GM12878 (cell line): ENCODE data around the gene NLRP5. TPM values are rescaled to one million over a fixed set of nuclear protein-coding genes. Genes with fewer than 3 reads are reported as not detected.
"Not testable (repeated sequence)": the region's sequence is repeated elsewhere in the genome, so short reads cannot be mapped to it uniquely, and the experiment has no call there.

Experiments
- ATAC-seq: fragments of 200-7000 bp; cut with Tn5 transposase; 3 replicates; pipeline ENCODE4 v1.9.1; 2020; ENCODE audit warnings: mild to moderate bottlenecking, moderate library complexity
- BruUV-seq: library from RNA; stranded (reverse); fragments of 400-500 nt; replicated peaks from 2 replicates; lab custom pipeline; 2021; lab: Mats Ljungman, UMichigan
- CTCF ChIA-PET: fragments of 300-600 bp; sonication (Branson Sonifier 250); formaldehyde crosslinking; extraction: SDS; loops from one replicate; lab custom pipeline; 2021; ENCODE audit warnings: inconsistent platforms; lab: Yijun Ruan, JAX
- POLR2A ChIA-PET: fragments of 350-600 bp; formaldehyde crosslinking; extraction: SDS; loops from one replicate; lab custom pipeline; 2021; ENCODE audit warnings: inconsistent platforms; lab: Charles Lee
- RAD21 ChIA-PET: fragments of 300-600 bp; sonication (Branson Sonifier 250); formaldehyde crosslinking; loops from one replicate; lab custom pipeline; 2023; ENCODE audit warnings: antibody characterized with exemption; ENCODE audit not compliant: unreplicated experiment; lab: Charles Lee
- SMC1A ChIA-PET: fragments of 300-600 bp; sonication (Branson Sonifier 250); formaldehyde crosslinking; loops from one replicate; lab custom pipeline; 2023; ENCODE audit not compliant: unreplicated experiment, uncharacterized antibody; lab: Charles Lee
- DNase-seq: peaks from one replicate; pipeline ENCODE4 v3.0.0-alpha.2; 2011; ENCODE audit warnings: low read depth, low spot score
- FAIRE-seq: peaks from 3 replicates; lab custom pipeline; 2011; peaks lifted over from hg19 to GRCh38; lab: Jason Lieb, UNC
- H2AFZ ChIP-seq: 2 replicates; pipeline ENCODE4 v1.6.0; 2011; ENCODE audit warnings: low read depth, low read length, control low read depth; ENCODE audit not compliant: control insufficient read depth
- H3K27ac ChIP-seq: 2 replicates; pipeline ENCODE4 v1.5.1; 2011; ENCODE audit warnings: control low read depth; ENCODE audit not compliant: control insufficient read depth, insufficient read depth
- H3K27me3 ChIP-seq, 2 experiments: replicated peaks in 1 of 2; 2 replicates each; pipeline versions ENCODE4 v1.6.0 to v1.6.1; 2011; ENCODE audit warnings: low read length in 1 of 2; ENCODE audit not compliant: control insufficient read depth in 2 of 2, insufficient read depth in 2 of 2
- H3K36me3 ChIP-seq, 2 experiments: 2 replicates each; pipeline ENCODE4 v1.5.1; 2011; ENCODE audit warnings: low read length in 1 of 2; ENCODE audit not compliant: control insufficient read depth in 2 of 2, insufficient read depth in 2 of 2
- H3K4me1 ChIP-seq: 2 replicates; pipeline ENCODE4 v1.6.1; 2011; ENCODE audit warnings: mild to moderate bottlenecking, low read length, moderate library complexity, mixed read lengths; ENCODE audit not compliant: control insufficient read depth, insufficient read depth
- H3K4me2 ChIP-seq: 2 replicates; pipeline ENCODE4 v1.6.0; 2011; ENCODE audit warnings: control low read depth; ENCODE audit not compliant: control insufficient read depth, insufficient read depth
- H3K4me3 ChIP-seq: fragments of 200-600 bp; sonication (generic); 2 replicates; pipeline ENCODE4 v1.5.1; 2016
- H3K79me2 ChIP-seq: 2 replicates; pipeline ENCODE4 v1.6.0; 2011; ENCODE audit warnings: low read length; ENCODE audit not compliant: control insufficient read depth, insufficient read depth
- H3K9ac ChIP-seq: 2 replicates; pipeline ENCODE4 v1.8.0; 2011; ENCODE audit warnings: low read length, control low read depth, mixed read lengths; ENCODE audit not compliant: control insufficient read depth, insufficient read depth
- H3K9me3 ChIP-seq: replicated peaks from 3 replicates; pipeline ENCODE4 v1.5.1; 2011; ENCODE audit warnings: mild to moderate bottlenecking, low read length; ENCODE audit not compliant: control insufficient read depth, insufficient read depth
- H4K20me1 ChIP-seq: 2 replicates; pipeline ENCODE4 v1.6.0; 2011; ENCODE audit not compliant: control insufficient read depth, insufficient read depth
- CEBPB ChIP-seq, 2 experiments: fragments of 150-350 bp in 1 of 2; IDR thresholded peaks; 2 replicates each; pipeline ENCODE4 v1.6.1; 2012 to 2014; ENCODE audit warnings: low read depth in 2 of 2, low read length in 2 of 2, borderline replicate concordance in 1 of 2, inconsistent platforms in 1 of 2
- EGR1 ChIP-seq, 2 experiments: IDR thresholded peaks; 1 replicate in 1 of 2; 2 replicates in 1 of 2; pipeline ENCODE4 v1.6.1; 2011 to 2012; ENCODE audit warnings: low read depth in 2 of 2, low read length in 2 of 2, borderline replicate concordance in 1 of 2, mild to moderate bottlenecking in 1 of 2, moderate library complexity in 1 of 2
- JUND ChIP-seq: IDR thresholded peaks from 2 replicates; pipeline ENCODE4 v1.6.1; 2012; ENCODE audit warnings: low read depth, mild to moderate bottlenecking, low read length, improper control_type of control experiment, moderate library complexity
- MEF2A ChIP-seq: IDR thresholded peaks from 2 replicates; pipeline ENCODE4 v1.6.1; 2011; ENCODE audit warnings: low read depth, mild to moderate bottlenecking, low read length, moderate library complexity; ENCODE audit not compliant: insufficient read depth
- MYB ChIP-seq: fragments of 150-350 bp; IDR thresholded peaks from 2 replicates; pipeline ENCODE4 v1.6.1; 2014; ENCODE audit warnings: mild to moderate bottlenecking, low read depth, low read length, borderline replicate concordance
- NR2C1 ChIP-seq: fragments of 450-650 bp; IDR thresholded peaks from 2 replicates; pipeline ENCODE4 v1.6.1; 2017; ENCODE audit warnings: antibody characterized with exemption, mild to moderate bottlenecking, moderate library complexity
- NR2C2 ChIP-seq: IDR thresholded peaks from 2 replicates; pipeline ENCODE4 v1.6.1; 2011; ENCODE audit warnings: borderline replicate concordance, low read depth; ENCODE audit not compliant: control insufficient read depth, insufficient read length
- POLR2A ChIP-seq: IDR thresholded peaks from 2 replicates; pipeline ENCODE4 v1.6.1; 2011; ENCODE audit warnings: low read depth, mild to moderate bottlenecking, low read length
- TAF1 ChIP-seq: IDR thresholded peaks from 2 replicates; pipeline ENCODE4 v1.6.1; 2011; ENCODE audit warnings: mild to moderate bottlenecking, low read depth, low read length, borderline replicate concordance
- ZNF384 ChIP-seq: IDR thresholded peaks from 2 replicates; pipeline ENCODE4 v1.6.1; 2012; ENCODE audit warnings: low read depth, mild to moderate bottlenecking, low read length, improper control_type of control experiment, borderline replicate concordance
- ZSCAN29 ChIP-seq: fragments of 450-650 bp; IDR thresholded peaks from 2 replicates; pipeline ENCODE4 v1.6.1; 2017; ENCODE audit warnings: mild to moderate bottlenecking, moderate library complexity
- WGBS: methylation state at CpG from one replicate; pipeline ENCODE4 v1.1.6; 2016; ENCODE audit warnings: low lambda C conversion rate; ENCODE audit not compliant: insufficient replicate concordance, insufficient coverage; ENCODE audit errors: missing lambda C conversion rate; 5-methylcytosine and 5-hydroxymethylcytosine counted together
- in situ Hi-C: fragments of 300-500 bp; cut with MboI; formaldehyde crosslinking; loops from 9 replicates; pipeline ENCODE4 v1.14.3; 2018; ENCODE audit warnings: mixed read lengths
- intact Hi-C: fragments of 100-400 bp; cut with micrococcal nuclease; formaldehyde crosslinking; loops from one replicate; pipeline ENCODE4 v1.14.2; 2022; ENCODE audit not compliant: unreplicated experiment
- polyA plus RNA-seq, 11 experiments: library from polyadenylated mRNA; depleted of rRNA in 4 of 11; unstranded in 6 of 11; stranded (reverse) in 5 of 11; fragments of >200 nt; fragmentation: Nextera tagmentation in 4 of 11; fragmentation: Illumina TruSeq in 1 of 11; extraction: Ambion mirVana in 4 of 11; extraction: Trizol in 1 of 11; gene quantifications; 1 replicate in 1 of 11; 2 replicates in 10 of 11; pipeline versions ENCODE4 v1.2.1 to v1.2.3, GENCODE V29; 2011 to 2016; ENCODE audit warnings: inconsistent platforms in 2 of 11, missing spikeins in 2 of 11, low read depth in 1 of 11
- total RNA-seq, 4 experiments: library from RNA; depleted of rRNA in 3 of 4; stranded (reverse); fragments of >200 nt in 3 of 4; fragmentation: Illumina TruSeq in 1 of 4; extraction: Trizol in 1 of 4; gene quantifications; 2 replicates each; pipeline versions ENCODE4 v1.2.1 to v1.2.3, GENCODE V29; 2013 to 2021

NLRP5 gene
- total and polyA plus RNA-seq, 10 of the 15 experiments (the other 5 are each of a cell fraction or from before 2014, with no cell fraction given): 0.01 TPM; not detected in 9

DNA sequence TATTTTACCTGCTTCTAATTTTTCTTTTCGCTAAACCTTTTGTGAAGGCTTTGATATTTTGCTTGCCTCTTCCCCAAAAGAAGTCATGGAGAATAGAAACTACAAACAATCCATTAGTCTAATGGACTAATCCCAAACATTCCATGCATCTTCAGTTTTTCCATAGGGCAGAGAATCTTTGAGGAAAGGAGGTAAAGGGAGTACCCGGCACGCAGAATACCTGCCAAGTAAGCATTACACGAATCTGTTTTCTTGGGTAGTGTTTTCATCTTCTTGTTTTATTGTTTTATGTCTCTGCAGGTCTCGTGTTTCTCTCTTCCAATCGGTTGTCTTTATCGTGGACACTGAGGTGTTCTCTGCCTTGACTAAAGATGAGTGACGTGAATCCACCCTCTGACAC lies 39.0 kb upstream of the NLRP5 start, which contains the start of gene NLRP8:
Gene NLRP8, plus strand, starts transcription at position 301 of the 400 bp plus-strand sequence.
- TF ChIP-seq ZNF384: no peak
- TF ChIP-seq NR2C1: no peak
- no peak for TF ChIP-seq MYB
- no peak for TF ChIP-seq NR2C2
- no peak for TF ChIP-seq POLR2A
- no peak for TF ChIP-seq MEF2A
- TF ChIP-seq JUND: no peak
- no peak for TF ChIP-seq EGR1 (IDR thresholded peaks at IDR 0.05; ENCODE audit: borderline replicate concordance in 1 of 2, low read depth in 2 of 2, low read length in 2 of 2)
- no peak for TF ChIP-seq ZSCAN29
- TF ChIP-seq CEBPB (IDR thresholded peaks at IDR 0.05; ENCODE audit: borderline replicate concordance in 1 of 2, low read depth in 2 of 2, low read length in 2 of 2): no peak
- TF ChIP-seq TAF1: no peak
- TF ChIP-seq, all 136 proteins: peak for 0
- BruUV-seq: no TSS peak
- Histone ChIP-seq H3K36me3 (no peaks in the 10 kb centered on the region), H4K20me1 (no peaks in the 10 kb centered on the region), H3K79me2 (no peaks in the 10 kb centered on the region), H3K4me1 (no peaks in the 10 kb centered on the region), H3K9me3 (no peaks in the 10 kb centered on the region; the same call in 2 of the 3 replicates), H3K9ac (no peak within 1 kb of the TSS), H2AFZ (no peak within 1 kb of the TSS), H3K27ac (no peak within 1 kb of the TSS), H3K27me3 (no peaks in the 10 kb centered on the region), H3K4me2 (no peak within 1 kb of the TSS), H3K4me3 (no peak within 1 kb of the TSS)
- FAIRE-seq (no peak), ATAC-seq (no peak), DNase-seq (no peak)
- in situ Hi-C loops: no loop called here
- POLR2A ChIA-PET: no interaction called here
- CTCF ChIA-PET: no interaction called here
- RAD21 ChIA-PET: no interaction called here
- WGBS: 52% methylated on average over 8 of the region's 8 CpGs
- SMC1A ChIA-PET: interaction anchor here (1.7 kb wide), 1 partner anchor 8 kb away, joined by 3 read pairs; no protein-coding TSS in a partner anchor
- intact Hi-C loops: no loop called here

DNA sequence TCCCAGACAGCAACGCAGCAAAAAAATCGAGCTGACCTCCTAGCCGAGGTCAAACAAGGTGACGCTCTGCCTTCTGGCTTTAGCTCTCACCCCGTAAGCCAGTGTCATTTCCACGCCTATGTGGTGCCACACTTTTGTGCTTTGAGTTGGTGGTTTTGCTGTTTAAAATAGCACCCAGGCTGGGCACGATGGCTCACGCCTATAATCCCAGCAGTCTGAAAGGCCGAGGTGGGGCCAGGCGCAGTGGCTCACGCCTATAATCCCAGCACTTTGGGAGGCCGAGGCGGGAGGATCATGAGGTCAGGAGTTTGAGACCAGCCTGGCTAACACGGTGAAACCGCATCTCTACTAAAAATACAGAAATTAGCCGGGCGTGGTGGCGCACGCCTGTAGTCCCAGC lies 36.0 kb upstream of the NLRP5 start:
- RAD21 ChIA-PET, H3K9me3 ChIP-seq, in situ Hi-C loops, intact Hi-C loops, H3K79me2 ChIP-seq, H4K20me1 ChIP-seq, H3K9ac ChIP-seq, H2AFZ ChIP-seq, POLR2A ChIA-PET, H3K27me3 ChIP-seq, H3K4me1 ChIP-seq, H3K36me3 ChIP-seq, SMC1A ChIA-PET, H3K4me2 ChIP-seq, FAIRE-seq, ATAC-seq, H3K4me3 ChIP-seq, H3K27ac ChIP-seq, DNase-seq, CTCF ChIA-PET, BruUV-seq: not testable (repeated sequence)
- 63% methylated on average over 19 of the region's 19 CpGs for WGBS
